Keratinocyte (primary cell): ENCODE data around the gene CUX1. TPM values are rescaled to one million over a fixed set of nuclear protein-coding genes. Genes with fewer than 3 reads are reported as not detected.

Source experiments
- DNase-seq: peaks from one replicate; pipeline ENCODE4 v3.0.0-alpha.2; 2011; ENCODE audit warnings: low read depth, missing footprints, low spot score
- FAIRE-seq: peaks from 2 replicates; lab custom pipeline; 2011; peaks lifted over from hg19 to GRCh38; lab: Jason Lieb, UNC
- H2AFZ ChIP-seq: 2 replicates; pipeline ENCODE4 v1.6.0; 2012; ENCODE audit warnings: low read length, control low read depth, inconsistent platforms; ENCODE audit not compliant: control insufficient read depth
- H3K27ac ChIP-seq: 2 replicates; pipeline ENCODE4 v1.5.1; 2011; ENCODE audit warnings: low read length; ENCODE audit not compliant: control insufficient read depth, insufficient read depth
- H3K27me3 ChIP-seq: 3 replicates; pipeline ENCODE4 v1.6.0; 2011; ENCODE audit warnings: low read length; ENCODE audit not compliant: control insufficient read depth, insufficient read depth; ENCODE audit errors: extremely low read depth
- H3K36me3 ChIP-seq, 2 experiments: 2 replicates in 1 of 2; 3 replicates in 1 of 2; pipeline ENCODE4 v1.5.1; 2011; ENCODE audit warnings: low read length in 2 of 2, mild to moderate bottlenecking in 1 of 2; ENCODE audit not compliant: control insufficient read depth in 2 of 2, insufficient read depth in 2 of 2; ENCODE audit errors: extremely low read depth in 1 of 2
- H3K4me1 ChIP-seq: 3 replicates; pipeline ENCODE4 v1.5.1; 2011; ENCODE audit warnings: low read length; ENCODE audit not compliant: control insufficient read depth, insufficient read depth; ENCODE audit errors: extremely low read depth
- H3K4me2 ChIP-seq: 3 replicates; pipeline ENCODE4 v1.6.0; 2011; ENCODE audit warnings: low read depth, low read length; ENCODE audit not compliant: control insufficient read depth, insufficient read depth; ENCODE audit errors: extremely low read depth
- H3K4me3 ChIP-seq, 3 experiments: fragments of 200-600 bp in 1 of 3; sonication (generic) in 1 of 3; 2 replicates in 2 of 3; 3 replicates in 1 of 3; pipeline ENCODE4 v1.5.1; 2011 to 2016; ENCODE audit warnings: low read length in 3 of 3, mild to moderate bottlenecking in 3 of 3, control low read depth in 2 of 3, inconsistent platforms in 1 of 3, low read depth in 1 of 3, mixed read lengths in 1 of 3, mixed run types in 1 of 3, moderate library complexity in 1 of 3; ENCODE audit not compliant: control insufficient read depth in 2 of 3, insufficient read depth in 2 of 3; ENCODE audit errors: extremely low read depth in 1 of 3
- H3K79me2 ChIP-seq: 2 replicates; pipeline ENCODE4 v1.6.0; 2012; ENCODE audit warnings: low read length; ENCODE audit not compliant: control insufficient read depth, insufficient read depth
- H3K9ac ChIP-seq: 3 replicates; pipeline ENCODE4 v1.6.0; 2011; ENCODE audit warnings: low read length; ENCODE audit not compliant: control insufficient read depth, insufficient read depth; ENCODE audit errors: extremely low read depth
- H3K9me1 ChIP-seq: 3 replicates; pipeline ENCODE4 v1.6.0; 2011; ENCODE audit warnings: low read length; ENCODE audit not compliant: control insufficient read depth, insufficient read depth; ENCODE audit errors: extremely low read depth
- H3K9me3 ChIP-seq: 2 replicates; pipeline ENCODE4 v1.5.1; 2012; ENCODE audit warnings: low read depth, low read length; ENCODE audit not compliant: control insufficient read depth
- H4K20me1 ChIP-seq: 3 replicates; pipeline ENCODE4 v1.6.0; 2011; ENCODE audit warnings: low read length; ENCODE audit not compliant: control insufficient read depth, insufficient read depth; ENCODE audit errors: extremely low read depth
- EZH2 ChIP-seq: IDR thresholded peaks from one replicate; pipeline ENCODE4 v1.6.1; 2012; ENCODE audit warnings: inconsistent platforms, mild to moderate bottlenecking, low read length, moderate library complexity
- dilution Hi-C: fragments of 300-500 bp; cut with MboI; formaldehyde crosslinking; loops from one replicate; pipeline ENCODE4 v1.7.0; 2020; ENCODE audit warnings: low sequenced_read_pairs; ENCODE audit not compliant: extremely low pct_ligation_motif_present
- polyA plus RNA-seq, 5 experiments: library from polyadenylated mRNA; depleted of rRNA in 3 of 5; stranded (reverse) in 3 of 5; stranded (forward) in 1 of 5; unstranded in 1 of 5; fragments of >200 nt; gene quantifications; 1 replicate in 1 of 5; 2 replicates in 3 of 5; 3 replicates in 1 of 5; pipeline versions ENCODE4 v1.2.1 to v1.2.3, GENCODE V29; 2011 to 2012; ENCODE audit warnings: missing spikeins in 2 of 5, low read depth in 1 of 5, low replicate concordance in 1 of 5
- TF ChIP-seq, protein P1 (sequence below), 3 experiments: IDR thresholded peaks in 1 of 3; conservative IDR thresholded peaks in 1 of 3; optimal IDR thresholded peaks in 1 of 3; 2 replicates in 2 of 3; 3 replicates in 1 of 3; pipeline versions ENCODE3 to v1.5.1; 2011; ENCODE audit warnings: low read length in 3 of 3, mild to moderate bottlenecking in 3 of 3, moderate library complexity in 2 of 3, control low read depth in 1 of 3, inconsistent platforms in 1 of 3; ENCODE audit not compliant: insufficient read depth in 2 of 3; ENCODE audit errors: extremely low read depth in 1 of 3

The CUX1 gene
- polyA plus RNA-seq, 1 donor (not counting 4 experiments of a cell fraction or from before 2014, with no cell fraction given): 18.3 TPM

DNA sequence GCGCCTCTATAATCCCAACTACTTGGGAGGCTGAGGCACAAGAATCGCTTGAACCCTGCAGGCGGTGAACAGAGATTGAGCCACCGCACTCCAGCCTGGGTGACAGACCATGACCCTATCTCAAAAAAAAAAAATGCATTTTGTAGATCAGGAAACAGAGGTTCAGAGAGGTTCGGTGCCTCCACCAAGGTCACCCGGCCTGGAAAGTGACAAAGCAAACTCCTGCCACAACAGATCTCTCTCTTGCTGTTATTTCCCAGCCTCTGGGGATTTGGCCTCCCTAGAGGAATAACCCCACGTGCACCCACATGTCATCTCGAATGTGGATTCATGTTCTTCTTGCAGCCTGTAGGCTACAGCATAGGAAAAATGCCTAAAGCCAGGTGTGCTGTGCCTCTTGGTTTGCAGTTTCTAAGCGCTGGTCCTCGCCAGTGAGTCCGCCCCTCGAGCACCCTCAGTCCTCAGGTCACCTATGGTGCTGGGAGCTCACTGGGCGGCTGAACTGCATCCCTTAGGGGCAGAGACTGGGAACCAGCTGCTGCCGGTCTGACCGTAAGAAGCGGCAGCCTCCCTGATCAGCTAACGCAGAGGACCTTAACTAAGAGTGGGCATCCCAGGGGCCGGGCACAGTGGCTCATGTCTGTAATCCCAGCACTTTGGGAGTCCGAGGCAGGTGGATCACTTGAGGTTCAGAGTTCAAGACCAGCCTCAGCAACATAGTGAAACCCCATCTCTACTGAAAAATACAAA is 417.6 kb downstream of the CUX1 start:
- dilution Hi-C loops: no loop called here

GRCh38 chr7:102236102-102236501 is 418.7 kb downstream of the CUX1 start:
- Histone ChIP-seq H3K9me3 (no peaks in the 10 kb centered on the region), H3K27ac (no peak overlapping the region), H3K4me2 (no peak overlapping the region), H3K4me1 (no peaks in the 10 kb centered on the region), H3K27me3 (no peaks in the 10 kb centered on the region), H3K9ac (no peak overlapping the region), H3K79me2 (no peaks in the 10 kb centered on the region), H2AFZ (no peak overlapping the region), H4K20me1 (no peaks in the 10 kb centered on the region), H3K9me1 (no peaks in the 10 kb centered on the region), H3K36me3 (peaks cover 4 to 5% of the 10 kb centered on the region in 2 experiments), H3K4me3 (no peak overlapping the region)
- dilution Hi-C loops: no loop called here
- FAIRE-seq (no peak), DNase-seq (no peak)
- TF ChIP-seq, protein P1, sequence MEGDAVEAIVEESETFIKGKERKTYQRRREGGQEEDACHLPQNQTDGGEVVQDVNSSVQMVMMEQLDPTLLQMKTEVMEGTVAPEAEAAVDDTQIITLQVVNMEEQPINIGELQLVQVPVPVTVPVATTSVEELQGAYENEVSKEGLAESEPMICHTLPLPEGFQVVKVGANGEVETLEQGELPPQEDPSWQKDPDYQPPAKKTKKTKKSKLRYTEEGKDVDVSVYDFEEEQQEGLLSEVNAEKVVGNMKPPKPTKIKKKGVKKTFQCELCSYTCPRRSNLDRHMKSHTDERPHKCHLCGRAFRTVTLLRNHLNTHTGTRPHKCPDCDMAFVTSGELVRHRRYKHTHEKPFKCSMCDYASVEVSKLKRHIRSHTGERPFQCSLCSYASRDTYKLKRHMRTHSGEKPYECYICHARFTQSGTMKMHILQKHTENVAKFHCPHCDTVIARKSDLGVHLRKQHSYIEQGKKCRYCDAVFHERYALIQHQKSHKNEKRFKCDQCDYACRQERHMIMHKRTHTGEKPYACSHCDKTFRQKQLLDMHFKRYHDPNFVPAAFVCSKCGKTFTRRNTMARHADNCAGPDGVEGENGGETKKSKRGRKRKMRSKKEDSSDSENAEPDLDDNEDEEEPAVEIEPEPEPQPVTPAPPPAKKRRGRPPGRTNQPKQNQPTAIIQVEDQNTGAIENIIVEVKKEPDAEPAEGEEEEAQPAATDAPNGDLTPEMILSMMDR (optimal IDR thresholded peaks at IDR 0.05 in 1 of 3, IDR thresholded peaks at IDR 0.05 in 1 of 3, conservative IDR thresholded peaks at IDR 0.05 in 1 of 3; ENCODE audit: extremely low read depth in 1 of 3, insufficient read depth in 2 of 3, low read length in 3 of 3): no peak
- TF ChIP-seq EZH2: no peak

More for the DNA sequence above, 417.6 kb downstream of the CUX1 start:
- no peak overlapping the region for H3K4me2 ChIP-seq
- H3K9me1 ChIP-seq: no peaks in the 10 kb centered on the region
- no peak overlapping the region for H3K4me3 ChIP-seq
- no peak overlapping the region for H3K9ac ChIP-seq
- no peaks in the 10 kb centered on the region for H3K79me2 ChIP-seq
- peaks cover 2 to 5% of the 10 kb centered on the region in 2 experiments for H3K36me3 ChIP-seq
- no peaks in the 10 kb centered on the region for H4K20me1 ChIP-seq
- H3K9me3 ChIP-seq: no peaks in the 10 kb centered on the region
- DNase-seq (no peak), FAIRE-seq (no peak)
- no peaks in the 10 kb centered on the region for H3K27me3 ChIP-seq
- no peak overlapping the region for H2AFZ ChIP-seq
- H3K27ac ChIP-seq: no peak overlapping the region
- H3K4me1 ChIP-seq: no peaks in the 10 kb centered on the region
- TF ChIP-seq, protein P1 (optimal IDR thresholded peaks at IDR 0.05 in 1 of 3, IDR thresholded peaks at IDR 0.05 in 1 of 3, conservative IDR thresholded peaks at IDR 0.05 in 1 of 3; ENCODE audit: extremely low read depth in 1 of 3, insufficient read depth in 2 of 3, low read length in 3 of 3): no peak
- no peak for TF ChIP-seq EZH2
